Panc1 (cell line): ENCODE measurements around the gene OIP5. TPM values are rescaled to one million over a fixed set of nuclear protein-coding genes. Genes with fewer than 3 reads are reported as not detected.

Source experiments
- ATAC-seq: fragments of 200-7000 bp; cut with Tn5 transposase; 2 replicates; pipeline ENCODE4 v1.9.1; 2020; ENCODE audit warnings: mild to moderate bottlenecking, moderate library complexity
- BruUV-seq: library from RNA; stranded (reverse); fragments of 400-500 nt; replicated peaks from 2 replicates; lab custom pipeline; 2021; lab: Mats Ljungman, UMichigan
- CTCF ChIA-PET: fragments of 300-600 bp; sonication (Branson Sonifier 250); formaldehyde crosslinking; loops from one replicate; lab custom pipeline; 2022; ENCODE audit warnings: antibody characterized with exemption; lab: Charles Lee
- POLR2A ChIA-PET: fragments of 300-600 bp; sonication (Branson Sonifier 250); formaldehyde crosslinking; loops from one replicate; lab custom pipeline; 2022; ENCODE audit warnings: antibody characterized with exemption; lab: Charles Lee
- DNase-seq: peaks from one replicate; pipeline ENCODE4 v3.0.0-alpha.2; 2010; ENCODE audit warnings: low read depth, low spot score
- H3K27ac ChIP-seq: 2 replicates; pipeline ENCODE4 v1.5.1; 2011; ENCODE audit warnings: mild to moderate bottlenecking, low read length, inconsistent platforms
- H3K27me3 ChIP-seq: fragments of 200-500 bp; sonication (Bioruptor generic); 2 replicates; pipeline ENCODE4 v1.6.0; 2014; ENCODE audit warnings: low read length, inconsistent platforms; ENCODE audit not compliant: control insufficient read depth, insufficient read depth
- H3K36me3 ChIP-seq: fragments of 200-500 bp; sonication (Bioruptor generic); 2 replicates; pipeline ENCODE4 v1.5.1; 2014; ENCODE audit warnings: inconsistent platforms, mild to moderate bottlenecking, low read length, moderate library complexity; ENCODE audit not compliant: control insufficient read depth, insufficient read depth
- H3K4me1 ChIP-seq: 2 replicates; pipeline ENCODE4 v1.5.1; 2011; ENCODE audit warnings: inconsistent platforms, mild to moderate bottlenecking, low read length, moderate library complexity; ENCODE audit not compliant: control insufficient read depth, insufficient read depth
- H3K4me3 ChIP-seq, 2 experiments: 2 replicates each; pipeline ENCODE4 v1.5.1; 2011 to 2012; ENCODE audit warnings: low read depth in 2 of 2, low read length in 2 of 2, mild to moderate bottlenecking in 2 of 2, inconsistent platforms in 1 of 2, moderate library complexity in 1 of 2
- H3K9me3 ChIP-seq: fragments of 200-500 bp; sonication (Bioruptor generic); 2 replicates; pipeline ENCODE4 v1.5.1; 2014; ENCODE audit warnings: low read depth, mild to moderate bottlenecking, inconsistent platforms, low read length, moderate library complexity; ENCODE audit not compliant: control insufficient read depth, insufficient read depth
- POLR2AphosphoS5 ChIP-seq: IDR thresholded peaks from 2 replicates; pipeline ENCODE4 v1.6.1; 2012; ENCODE audit warnings: mild to moderate bottlenecking, low read depth, low read length, moderate library complexity
- REST ChIP-seq, 2 experiments: IDR thresholded peaks; 2 replicates each; pipeline ENCODE4 v1.6.1; 2011 to 2012; ENCODE audit warnings: low read depth in 2 of 2, control low read depth in 1 of 2, low read length in 1 of 2, mild to moderate bottlenecking in 1 of 2, moderate library complexity in 1 of 2; ENCODE audit not compliant: insufficient read depth in 1 of 2
- SIN3A ChIP-seq: IDR thresholded peaks from 2 replicates; pipeline ENCODE4 v1.6.1; 2012; ENCODE audit warnings: low read depth, mild to moderate bottlenecking, low read length, moderate library complexity, borderline replicate concordance; ENCODE audit not compliant: insufficient read depth
- TCF7L2 ChIP-seq: IDR thresholded peaks from 2 replicates; pipeline ENCODE4 v1.6.1; 2011; ENCODE audit warnings: mild to moderate bottlenecking, low read depth, low read length, inconsistent platforms
- in situ Hi-C: cut with HindIII; loops from 2 replicates; pipeline ENCODE4 v1.10.0; 2016; ENCODE audit warnings: low sequenced_read_pairs, low pct_unique_long_range_greater_than_20kb
- intact Hi-C: fragments of 100-400 bp; cut with micrococcal nuclease; formaldehyde crosslinking; loops from one replicate; pipeline ENCODE4 v1.10.0; 2022; ENCODE audit not compliant: unreplicated experiment
- total RNA-seq: library from RNA; stranded (reverse); gene quantifications from one replicate; pipeline ENCODE4 v1.2.1, GENCODE V29; 2021; ENCODE audit not compliant: unreplicated experiment
- TF ChIP-seq, protein P1 (sequence below): fragments of 450-650 bp; IDR thresholded peaks from 2 replicates; pipeline ENCODE4 v1.5.1; 2017; ENCODE audit warnings: mild to moderate bottlenecking

The OIP5 gene
- total RNA-seq, 1 experiment from 2014 or later, result 26.7 TPM

DNA sequence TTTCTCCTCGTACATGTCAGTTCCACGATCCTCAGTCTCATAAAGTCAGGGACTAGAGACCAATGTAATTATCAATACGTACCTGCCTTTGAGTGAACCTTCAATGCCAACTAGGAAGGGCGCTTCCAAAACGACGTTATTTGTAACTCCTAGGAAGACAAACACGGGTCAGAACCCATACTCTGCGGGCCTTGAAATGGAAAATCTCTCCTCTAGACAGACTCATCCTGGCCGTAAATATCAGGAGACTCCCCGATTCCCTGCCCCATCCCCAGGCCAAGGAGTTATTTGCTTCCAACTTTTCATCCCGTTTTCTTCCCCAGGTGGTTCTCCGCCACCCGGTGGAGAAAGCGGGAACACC is 578 bp downstream of the OIP5 start:
- Histone ChIP-seq H3K4me1 (peaks cover 9% of the 10 kb centered on the region), H3K27me3 (no peaks in the 10 kb centered on the region), H3K27ac (peak overlapping the region; percentile 92), H3K4me3 (peak overlapping the region; percentile 80 to 88), H3K9me3 (no peaks in the 10 kb centered on the region), H3K36me3 (peaks cover 7% of the 10 kb centered on the region)
- no TSS peak for BruUV-seq
- intact Hi-C loops, result no loop called here
- no peak for DNase-seq
- ChIA-PET POLR2A (interaction anchor here (0.5 to 0.6 kb wide), 2 partner anchors 359 to 843 kb away, joined by 3 read pairs; no protein-coding TSS in a partner anchor), CTCF (interaction anchor here (0.9 kb wide), 1 partner anchor 18 kb away, joined by 3 read pairs; no protein-coding TSS in a partner anchor)
- in situ Hi-C loops, result no loop called here
- TF ChIP-seq, protein P1, sequence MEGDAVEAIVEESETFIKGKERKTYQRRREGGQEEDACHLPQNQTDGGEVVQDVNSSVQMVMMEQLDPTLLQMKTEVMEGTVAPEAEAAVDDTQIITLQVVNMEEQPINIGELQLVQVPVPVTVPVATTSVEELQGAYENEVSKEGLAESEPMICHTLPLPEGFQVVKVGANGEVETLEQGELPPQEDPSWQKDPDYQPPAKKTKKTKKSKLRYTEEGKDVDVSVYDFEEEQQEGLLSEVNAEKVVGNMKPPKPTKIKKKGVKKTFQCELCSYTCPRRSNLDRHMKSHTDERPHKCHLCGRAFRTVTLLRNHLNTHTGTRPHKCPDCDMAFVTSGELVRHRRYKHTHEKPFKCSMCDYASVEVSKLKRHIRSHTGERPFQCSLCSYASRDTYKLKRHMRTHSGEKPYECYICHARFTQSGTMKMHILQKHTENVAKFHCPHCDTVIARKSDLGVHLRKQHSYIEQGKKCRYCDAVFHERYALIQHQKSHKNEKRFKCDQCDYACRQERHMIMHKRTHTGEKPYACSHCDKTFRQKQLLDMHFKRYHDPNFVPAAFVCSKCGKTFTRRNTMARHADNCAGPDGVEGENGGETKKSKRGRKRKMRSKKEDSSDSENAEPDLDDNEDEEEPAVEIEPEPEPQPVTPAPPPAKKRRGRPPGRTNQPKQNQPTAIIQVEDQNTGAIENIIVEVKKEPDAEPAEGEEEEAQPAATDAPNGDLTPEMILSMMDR, result peak; percentile 82; the same call in 1 of the 2 replicates
- TF ChIP-seq REST (IDR thresholded peaks at IDR 0.05; ENCODE audit: insufficient read depth in 1 of 2, low read depth in 2 of 2, low read length in 1 of 2), result no peak
- no peak; the same call in 1 of the 2 replicates for TF ChIP-seq TCF7L2
- TF ChIP-seq SIN3A, result no peak
- TF ChIP-seq POLR2AphosphoS5, result no peak
- ATAC-seq, result no peak; the same call in 1 of the 2 replicates

GRCh38 chr15:41331281-41331680 is 1.1 kb downstream of the OIP5 start:
- Histone ChIP-seq H3K36me3 (peaks cover 7% of the 10 kb centered on the region), H3K27ac (peak overlapping the region; percentile 92), H3K9me3 (no peaks in the 10 kb centered on the region), H3K4me1 (peaks cover 9% of the 10 kb centered on the region), H3K27me3 (no peaks in the 10 kb centered on the region), H3K4me3 (peak overlapping the region; percentile 80 to 88)
- BruUV-seq, result no TSS peak
- in situ Hi-C loops (no loop called here), intact Hi-C loops (no loop called here)
- DNase-seq (no peak), ATAC-seq (no peak)
- CTCF ChIA-PET, result interaction anchor here (0.9 kb wide), 1 partner anchor 18 kb away, joined by 3 read pairs; no protein-coding TSS in a partner anchor
- TF ChIP-seq SIN3A (no peak), POLR2AphosphoS5 (no peak), TCF7L2 (no peak), REST (IDR thresholded peaks at IDR 0.05; ENCODE audit: insufficient read depth in 1 of 2, low read depth in 2 of 2, low read length in 1 of 2) (no peak)
- TF ChIP-seq, protein P1, result no peak
- POLR2A ChIA-PET, result no interaction called here
